Keratinocyte (primary cell): ENCODE results near the gene DRD3.

ENCODE experiments used
- EZH2 ChIP-seq: IDR thresholded peaks from one replicate; pipeline ENCODE4 v1.6.1; 2012; ENCODE audit warnings: inconsistent platforms, mild to moderate bottlenecking, low read length, moderate library complexity
- TF ChIP-seq, protein P1 (sequence below), 3 experiments: IDR thresholded peaks in 1 of 3; conservative IDR thresholded peaks in 1 of 3; optimal IDR thresholded peaks in 1 of 3; 2 replicates in 2 of 3; 3 replicates in 1 of 3; pipeline versions ENCODE3 to v1.5.1; 2011; ENCODE audit warnings: low read length in 3 of 3, mild to moderate bottlenecking in 3 of 3, moderate library complexity in 2 of 3, control low read depth in 1 of 3, inconsistent platforms in 1 of 3; ENCODE audit not compliant: insufficient read depth in 2 of 3; ENCODE audit errors: extremely low read depth in 1 of 3

DNA sequence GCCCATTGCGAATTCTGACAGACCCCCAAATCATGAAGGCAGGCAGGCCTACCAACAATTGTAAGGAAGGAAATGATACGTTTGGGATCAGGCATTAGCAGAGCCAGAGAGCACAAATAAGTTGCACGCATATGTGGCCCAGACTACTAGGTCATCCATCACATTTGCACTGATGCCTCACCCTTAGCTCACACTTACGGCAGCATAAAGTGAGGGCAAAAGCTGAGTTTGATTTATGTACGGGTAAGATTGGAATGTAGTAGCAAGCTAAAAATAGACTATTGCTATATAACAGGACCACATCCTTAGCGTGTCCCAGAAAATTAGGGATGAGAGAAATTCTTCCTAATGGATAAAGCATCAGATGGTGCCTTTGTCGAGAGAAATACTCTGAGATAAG lies 63.7 kb downstream of the DRD3 start:
- TF ChIP-seq, protein P1, sequence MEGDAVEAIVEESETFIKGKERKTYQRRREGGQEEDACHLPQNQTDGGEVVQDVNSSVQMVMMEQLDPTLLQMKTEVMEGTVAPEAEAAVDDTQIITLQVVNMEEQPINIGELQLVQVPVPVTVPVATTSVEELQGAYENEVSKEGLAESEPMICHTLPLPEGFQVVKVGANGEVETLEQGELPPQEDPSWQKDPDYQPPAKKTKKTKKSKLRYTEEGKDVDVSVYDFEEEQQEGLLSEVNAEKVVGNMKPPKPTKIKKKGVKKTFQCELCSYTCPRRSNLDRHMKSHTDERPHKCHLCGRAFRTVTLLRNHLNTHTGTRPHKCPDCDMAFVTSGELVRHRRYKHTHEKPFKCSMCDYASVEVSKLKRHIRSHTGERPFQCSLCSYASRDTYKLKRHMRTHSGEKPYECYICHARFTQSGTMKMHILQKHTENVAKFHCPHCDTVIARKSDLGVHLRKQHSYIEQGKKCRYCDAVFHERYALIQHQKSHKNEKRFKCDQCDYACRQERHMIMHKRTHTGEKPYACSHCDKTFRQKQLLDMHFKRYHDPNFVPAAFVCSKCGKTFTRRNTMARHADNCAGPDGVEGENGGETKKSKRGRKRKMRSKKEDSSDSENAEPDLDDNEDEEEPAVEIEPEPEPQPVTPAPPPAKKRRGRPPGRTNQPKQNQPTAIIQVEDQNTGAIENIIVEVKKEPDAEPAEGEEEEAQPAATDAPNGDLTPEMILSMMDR (optimal IDR thresholded peaks at IDR 0.05 in 1 of 3, IDR thresholded peaks at IDR 0.05 in 1 of 3, conservative IDR thresholded peaks at IDR 0.05 in 1 of 3; ENCODE audit: extremely low read depth in 1 of 3, insufficient read depth in 2 of 3, low read length in 3 of 3): no peak
- no peak for TF ChIP-seq EZH2
